IPS DF 19.7 (cell line): ENCODE measurements around the gene SIK3.

Experiments
- DNase-seq: peaks from one replicate; pipeline ENCODE4 v3.0.0-alpha.2; 2013; ENCODE audit warnings: low read depth, low spot score

The SIK3 gene

GRCh38 chr11:117009905-117010605 lies 88.2 kb downstream of the SIK3 start:
- DNase-seq, result peak; percentile 38

- DNase-seq, result no peak
These were observed 92.5 kb downstream of the SIK3 start for GRCh38 chr11:117005758-117006157.

DNA sequence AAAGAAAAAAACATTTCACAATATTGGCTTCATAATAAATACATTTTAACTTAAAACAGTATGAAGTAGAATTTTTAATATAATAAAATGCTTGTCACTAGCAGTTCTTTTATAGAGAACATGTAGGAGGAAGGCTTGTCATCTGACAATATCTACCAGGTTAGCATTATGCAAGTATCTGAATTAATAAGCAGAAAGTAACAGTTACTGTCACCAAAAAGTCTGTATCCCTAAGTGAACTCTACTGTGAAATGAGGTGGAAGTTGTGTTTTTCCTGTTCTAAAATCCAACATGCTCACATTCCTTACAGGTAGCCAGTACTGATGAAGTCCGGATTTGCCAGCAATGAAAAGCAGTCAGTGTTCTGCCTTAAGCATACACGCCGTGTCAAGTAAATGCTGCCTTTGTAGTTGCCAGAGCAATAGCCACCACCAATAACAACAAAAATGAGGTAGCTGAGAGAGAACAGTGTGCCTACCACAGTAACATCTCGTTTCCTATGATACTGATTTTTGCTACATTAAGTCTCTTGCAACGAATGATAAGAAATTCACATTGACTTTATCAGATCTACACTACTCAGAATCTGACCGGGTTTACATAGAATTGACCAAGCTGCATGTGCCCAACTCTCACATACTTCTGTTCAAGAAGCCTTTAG lies 95.5 kb downstream of the SIK3 start:
- no peak for DNase-seq

GRCh38 chr11:117000014-117000737 lies 98.1 kb downstream of the SIK3 start:
- DNase-seq, result no peak

DNA sequence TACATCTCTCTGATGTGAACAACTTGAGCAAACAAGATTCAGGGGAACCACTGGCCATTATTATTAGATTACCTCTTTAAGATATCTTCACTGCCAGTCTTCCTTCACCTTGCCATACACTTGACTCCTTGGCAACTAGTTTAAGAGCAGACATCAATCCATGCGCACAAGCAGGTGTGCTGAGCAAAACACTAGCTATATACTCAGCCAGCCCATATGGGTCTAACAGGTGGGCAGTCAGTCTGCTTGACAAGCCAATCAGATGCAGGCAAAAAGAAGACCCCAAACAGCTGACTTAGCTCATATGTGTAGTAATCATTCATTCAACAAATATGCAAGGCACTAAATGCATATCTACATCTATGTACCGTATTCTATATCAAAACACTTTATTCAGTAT lies 101.2 kb downstream of the SIK3 start:
- DNase-seq, result no peak

DNA sequence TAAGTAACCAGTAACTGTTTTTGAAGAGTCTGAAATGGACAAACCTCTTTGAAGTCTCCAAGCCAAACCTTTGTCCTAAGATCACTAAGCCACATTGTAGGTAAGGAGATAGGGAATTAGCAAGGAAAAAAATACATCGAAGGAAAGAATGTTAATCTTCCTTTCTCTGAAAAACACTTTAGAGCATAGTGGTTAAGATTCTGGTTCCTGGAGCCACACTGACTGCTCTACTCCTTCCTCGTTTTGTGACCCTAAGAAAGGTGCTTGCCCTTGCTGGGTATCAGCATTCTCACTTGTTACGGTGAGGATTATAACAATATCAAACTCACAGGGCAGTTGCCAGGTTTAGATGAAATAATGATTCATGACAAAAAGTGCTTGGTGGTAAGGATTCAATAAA lies 104.0 kb downstream of the SIK3 start:
- DNase-seq, result no peak

DNA sequence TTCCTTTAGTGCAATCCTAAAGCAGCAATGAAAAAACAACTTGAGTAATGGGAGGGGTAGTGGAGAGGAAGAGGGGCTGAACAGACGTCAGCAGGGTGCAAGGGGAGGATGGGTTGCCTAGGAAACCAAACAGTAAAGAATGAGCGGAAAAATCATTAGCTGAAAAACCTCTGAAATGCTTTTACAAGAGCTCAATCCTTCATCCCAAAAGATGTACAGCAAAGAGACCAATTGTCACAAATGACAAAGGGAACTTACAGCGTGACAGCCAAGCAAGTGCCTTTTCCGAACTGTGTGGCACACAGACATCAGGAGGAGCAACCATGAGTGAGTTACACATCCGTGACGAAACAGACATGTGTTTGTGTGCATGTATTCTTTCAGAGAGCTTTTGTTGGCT lies 104.6 kb downstream of the SIK3 start:
- no peak for DNase-seq

GRCh38 chr11:116991491-116991890 lies 106.7 kb downstream of the SIK3 start:
- DNase-seq, result no peak

- DNase-seq, result no peak
These were observed 107.4 kb downstream of the SIK3 start for GRCh38 chr11:116990811-116991210.

DNA sequence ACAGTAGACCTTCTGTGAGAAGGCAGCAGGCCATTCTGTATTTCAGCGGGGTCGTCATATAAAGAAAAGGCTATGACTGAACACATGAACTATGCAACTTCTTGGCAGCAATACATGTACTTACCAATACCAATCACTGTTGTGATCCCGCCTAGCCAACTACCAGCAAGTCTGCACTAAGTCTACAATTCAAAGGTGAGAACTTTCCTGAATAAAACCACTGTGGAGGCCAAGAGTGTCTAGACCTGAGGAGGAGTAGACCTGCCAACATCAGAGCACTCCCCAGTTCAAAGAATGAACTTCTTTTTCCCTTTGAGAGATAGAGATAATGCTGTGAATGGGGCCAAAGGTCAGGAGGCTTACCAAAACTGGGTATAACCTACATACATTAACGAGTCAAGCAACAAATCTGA lies 108.2 kb downstream of the SIK3 start:
- no peak for DNase-seq

- DNase-seq, result no peak
These were observed 109.0 kb downstream of the SIK3 start for GRCh38 chr11:116989184-116989583.

- DNase-seq, result no peak
These were observed 111.6 kb downstream of the SIK3 start for GRCh38 chr11:116986521-116987105.

DNA sequence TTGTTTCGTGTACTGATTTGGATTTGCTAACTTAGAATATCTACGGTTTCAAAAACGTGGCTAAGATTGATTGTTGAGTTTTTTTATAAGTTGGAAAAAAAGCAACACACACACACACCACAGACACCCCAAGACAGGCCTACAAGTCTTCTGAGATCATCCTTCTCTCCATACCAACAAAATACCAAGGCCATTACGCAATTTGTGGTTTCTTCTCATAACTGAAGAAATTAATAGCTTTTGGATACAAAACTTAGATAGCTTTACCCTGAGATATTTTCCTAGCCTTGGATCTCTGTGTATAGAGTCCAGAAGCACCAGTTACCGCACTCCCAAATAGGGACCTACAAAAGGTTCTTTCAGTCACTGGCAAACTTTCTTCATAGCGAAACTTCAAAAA lies 113.6 kb downstream of the SIK3 start:
- DNase-seq, result no peak

GRCh38 chr11:116984186-116984585 lies 114.0 kb downstream of the SIK3 start:
- no peak for DNase-seq

- DNase-seq, result no peak
These were observed 116.9 kb downstream of the SIK3 start for GRCh38 chr11:116981266-116981885.

- DNase-seq, result no peak
These were observed 118.0 kb downstream of the SIK3 start for GRCh38 chr11:116980136-116980793.

DNA sequence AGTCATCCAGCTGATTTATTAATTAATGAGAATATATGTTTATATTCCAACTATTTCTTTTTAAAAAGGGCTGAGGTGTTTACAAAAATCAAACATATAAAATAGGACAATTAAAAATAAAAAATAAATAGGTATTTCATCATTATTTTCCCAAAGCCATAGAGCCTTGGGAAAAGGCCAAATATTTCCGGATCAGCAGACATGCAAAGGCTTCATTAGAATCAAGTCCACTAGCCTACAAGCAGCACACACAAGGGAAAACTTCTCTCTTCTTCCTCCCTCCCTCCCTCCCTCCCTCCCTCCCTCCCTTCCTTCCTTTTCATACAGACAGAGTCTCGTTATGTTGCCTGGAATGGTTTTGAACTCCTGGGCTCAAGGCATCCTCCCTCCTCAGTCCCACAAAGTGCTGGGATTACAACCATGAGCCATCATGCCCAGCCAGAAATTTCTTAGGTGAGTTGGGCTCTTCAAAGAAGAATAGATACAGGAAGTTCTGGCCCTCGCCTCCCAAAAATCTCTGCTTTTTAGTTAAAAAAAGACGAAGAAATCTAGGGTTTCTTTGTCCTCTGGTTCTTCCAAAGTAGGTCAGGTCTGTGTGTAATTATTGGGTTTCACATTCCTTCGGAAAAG lies 121.2 kb downstream of the SIK3 start:
- peak; percentile 30 for DNase-seq

DNA sequence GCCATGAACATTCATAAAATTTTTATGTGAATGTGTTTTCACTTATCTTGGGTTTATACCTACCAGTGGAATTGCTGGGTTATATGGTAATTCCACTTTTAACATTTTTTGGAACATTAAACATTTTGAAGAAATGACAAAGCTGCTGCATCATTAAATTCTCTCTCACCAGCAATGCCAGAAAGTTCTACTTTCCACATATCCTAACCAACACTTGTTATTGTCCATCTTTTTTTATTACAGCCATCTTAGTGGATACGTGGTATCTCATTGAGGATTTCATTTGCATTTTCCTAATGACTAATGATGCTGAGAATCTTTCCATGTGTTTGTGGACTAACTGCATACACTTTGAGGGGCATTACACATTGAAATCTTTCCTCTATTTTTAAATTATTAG lies 122.6 kb downstream of the SIK3 start:
- no peak for DNase-seq

DNA sequence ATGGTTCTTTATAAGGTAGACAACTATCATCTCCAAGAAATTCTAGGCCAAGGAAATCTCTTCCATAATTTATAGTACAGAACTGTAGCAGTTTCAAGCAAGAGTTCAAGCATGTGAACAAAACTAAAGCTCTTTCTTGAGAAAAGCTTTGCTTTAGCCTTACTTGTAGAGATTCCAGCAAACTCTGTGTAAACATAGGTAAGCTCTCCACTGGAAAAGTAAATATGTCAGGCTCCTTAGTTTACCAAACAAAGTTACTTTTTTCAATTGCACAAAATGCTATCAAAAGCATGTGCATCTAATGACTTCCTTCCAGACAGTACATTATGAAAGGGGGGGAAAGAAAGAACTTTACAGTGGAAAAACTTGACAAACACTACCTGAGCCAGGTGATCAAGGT lies 125.0 kb downstream of the SIK3 start:
- DNase-seq, result no peak

DNA sequence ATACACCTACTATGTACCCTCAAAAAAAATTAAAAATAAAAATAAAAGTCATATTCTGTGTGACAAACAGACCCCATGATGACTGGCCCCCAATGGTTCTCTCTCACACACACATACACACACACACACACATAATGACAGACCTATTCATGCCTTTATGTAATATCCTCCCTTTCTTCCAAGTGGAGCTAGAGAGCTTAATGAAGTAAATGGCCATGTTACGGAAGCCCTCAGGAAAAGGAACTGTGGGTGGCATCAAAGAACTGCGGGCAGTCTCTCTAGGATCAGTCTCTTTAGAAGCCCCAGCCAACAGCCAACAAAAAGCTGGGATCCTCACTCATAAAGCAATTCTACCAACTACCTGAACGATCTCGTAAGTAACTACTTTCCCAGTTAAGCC lies 125.5 kb downstream of the SIK3 start:
- no peak for DNase-seq
